Measurements from ENCODE around the gene C12orf50.

- TF ChIP-seq CTCF (conservative IDR thresholded peaks at IDR 0.05; ENCODE audit: low read length) (no peak), EZH2phosphoT487 (IDR thresholded peaks at IDR 0.05; ENCODE audit: borderline replicate concordance) (no peak)
These were observed 6.2 kb upstream of the C12orf50 start for GRCh38 chr12:88035271-88035906.

All from Loucy (cell line).